ENCODE data around the gene NEU2. TPM values are rescaled to one million over a fixed set of nuclear protein-coding genes. Genes with fewer than 3 reads are reported as not detected.

Gene NEU2
- polyA plus RNA-seq, 1 experiment = not detected

GRCh38 chr2:233020454-233020853 is 12.0 kb upstream of the NEU2 start:
- CTCF ChIA-PET = interaction anchor here (0.5 to 1.1 kb wide), 2 partner anchors 8 to 32 kb away, joined by 3 read pairs; no protein-coding TSS in a partner anchor
- POLR2A ChIA-PET = no interaction called here
- H3K4me3 ChIP-seq (ENCODE audit: low read depth, low read length) = no peak overlapping the region
- no peak for TF ChIP-seq CTCF (IDR thresholded peaks at IDR 0.05; ENCODE audit: low read depth, low read length)
- H3K27me3 ChIP-seq (ENCODE audit: control insufficient read depth, insufficient read depth, low read length) = peaks cover 3% of the 10 kb centered on the region
- no peak for DNase-seq (ENCODE audit: low read depth, low spot score)
- no peak overlapping the region for H3K27ac ChIP-seq (ENCODE audit: low read depth, low read length)
- H3K9me3 ChIP-seq (ENCODE audit: control insufficient read depth, insufficient read depth, low read length) = no peaks in the 10 kb centered on the region

- no peak overlapping the region for H3K27ac ChIP-seq (ENCODE audit: low read depth, low read length)
- no peak for DNase-seq (ENCODE audit: low read depth, low spot score)
- H3K9me3 ChIP-seq (ENCODE audit: control insufficient read depth, insufficient read depth, low read length) = no peaks in the 10 kb centered on the region
- POLR2A ChIA-PET = no interaction called here
- no peak for TF ChIP-seq CTCF (IDR thresholded peaks at IDR 0.05; ENCODE audit: low read depth, low read length)
- no peak overlapping the region for H3K4me3 ChIP-seq (ENCODE audit: low read depth, low read length)
- CTCF ChIA-PET = interaction anchor here (1.1 kb wide), 1 partner anchor 32 kb away, joined by 5 read pairs; no protein-coding TSS in a partner anchor
- peaks cover 3% of the 10 kb centered on the region for H3K27me3 ChIP-seq (ENCODE audit: control insufficient read depth, insufficient read depth, low read length)
Observed at GRCh38 chr2:233021771-233022170, 10.7 kb upstream of the NEU2 start.

DNA sequence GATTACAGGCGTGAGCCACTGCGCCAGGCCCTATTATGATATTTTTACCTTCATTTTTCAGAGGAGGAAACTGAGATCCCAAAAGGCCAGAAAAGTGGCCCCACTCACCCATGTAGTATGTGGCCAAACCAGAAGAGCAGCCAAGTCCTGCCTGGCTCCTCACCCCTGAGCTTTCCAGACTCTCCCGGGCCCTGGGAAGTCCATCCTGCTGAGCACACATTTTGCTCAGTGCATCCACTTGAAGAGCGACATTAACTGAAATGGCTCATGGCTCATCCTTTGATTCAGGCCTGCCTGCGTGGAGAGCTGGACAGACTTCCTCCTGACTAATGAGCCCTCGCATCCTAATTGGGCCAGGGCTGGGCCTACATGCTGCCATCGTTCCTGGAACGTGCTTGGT is 9.9 kb upstream of the NEU2 start:
- no peak for DNase-seq (ENCODE audit: low read depth, low spot score)
- TF ChIP-seq CTCF (IDR thresholded peaks at IDR 0.05; ENCODE audit: low read depth, low read length) = no peak
- peaks cover 3% of the 10 kb centered on the region for H3K27me3 ChIP-seq (ENCODE audit: control insufficient read depth, insufficient read depth, low read length)
- ChIA-PET CTCF (interaction anchor here (1.1 kb wide), 1 partner anchor 31 kb away, joined by 5 read pairs; no protein-coding TSS in a partner anchor), POLR2A (no interaction called here)
- no peak overlapping the region for H3K4me3 ChIP-seq (ENCODE audit: low read depth, low read length)
- H3K27ac ChIP-seq (ENCODE audit: low read depth, low read length) = no peak overlapping the region
- no peaks in the 10 kb centered on the region for H3K9me3 ChIP-seq (ENCODE audit: control insufficient read depth, insufficient read depth, low read length)

DNA sequence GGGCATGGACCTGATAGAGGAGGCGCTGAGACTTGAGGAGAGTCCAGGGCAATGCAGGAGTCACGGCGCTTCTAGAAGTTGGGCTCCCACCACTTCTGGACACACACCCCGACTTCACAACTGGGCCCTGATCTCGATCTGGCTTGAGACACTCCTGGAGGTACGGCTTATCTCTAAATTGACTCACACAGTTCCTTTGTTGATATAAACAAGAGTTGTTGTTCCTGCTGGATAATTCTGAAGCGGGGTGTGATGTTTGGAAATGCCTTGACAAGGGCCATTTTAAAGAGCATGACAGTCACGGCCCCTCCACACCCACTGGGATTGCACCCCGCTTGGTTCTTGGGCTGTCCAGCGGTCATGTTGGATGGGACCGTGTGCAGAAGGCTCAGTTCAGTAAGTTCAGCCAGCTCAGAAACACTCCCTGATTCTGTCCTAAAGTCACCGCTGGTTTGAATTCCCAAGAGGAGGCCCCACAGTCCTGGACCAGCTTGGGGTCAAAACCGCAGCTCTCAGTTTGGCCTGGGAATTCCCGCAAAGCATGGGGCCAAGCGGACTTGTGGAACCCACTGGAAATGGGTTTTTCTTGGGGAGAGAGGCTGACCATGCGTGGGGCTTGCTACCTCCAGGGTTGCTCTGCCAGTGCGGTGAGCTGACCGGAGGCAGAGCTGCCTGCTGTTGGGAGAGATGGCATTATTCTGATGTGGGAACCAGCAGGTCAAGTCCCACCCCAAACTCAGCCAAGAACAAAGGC is 9.3 kb upstream of the NEU2 start:
- ChIA-PET CTCF (interaction anchor here (1.5 kb wide), 1 partner anchor 30 kb away, joined by 3 read pairs; no protein-coding TSS in a partner anchor), POLR2A (no interaction called here)
- Histone ChIP-seq H3K27me3 (ENCODE audit: control insufficient read depth, insufficient read depth, low read length) (peaks cover 3% of the 10 kb centered on the region), H3K4me3 (ENCODE audit: low read depth, low read length) (no peak overlapping the region), H3K27ac (ENCODE audit: low read depth, low read length) (no peak overlapping the region), H3K9me3 (ENCODE audit: control insufficient read depth, insufficient read depth, low read length) (no peaks in the 10 kb centered on the region)
- no peak for DNase-seq (ENCODE audit: low read depth, low spot score)
- TF ChIP-seq CTCF (IDR thresholded peaks at IDR 0.05; ENCODE audit: low read depth, low read length) = no peak

- TF ChIP-seq CTCF (IDR thresholded peaks at IDR 0.05; ENCODE audit: low read depth, low read length) = no peak
- ChIA-PET POLR2A (no interaction called here), CTCF (interaction anchor here (1.5 kb wide), 1 partner anchor 29 kb away, joined by 3 read pairs; no protein-coding TSS in a partner anchor)
- H3K9me3 ChIP-seq (ENCODE audit: control insufficient read depth, insufficient read depth, low read length) = no peaks in the 10 kb centered on the region
- H3K4me3 ChIP-seq (ENCODE audit: low read depth, low read length) = no peak overlapping the region
- H3K27me3 ChIP-seq (ENCODE audit: control insufficient read depth, insufficient read depth, low read length) = peaks cover 3% of the 10 kb centered on the region
- no peak overlapping the region for H3K27ac ChIP-seq (ENCODE audit: low read depth, low read length)
- no peak for DNase-seq (ENCODE audit: low read depth, low spot score)
Observed at GRCh38 chr2:233023761-233024410, 8.6 kb upstream of the NEU2 start.
